ENCODE results near the gene EDC3.
"Not testable (repeated sequence)": the region's sequence is repeated elsewhere in the genome, so short reads cannot be mapped to it uniquely, and the experiment has no call there.

EDC3 gene

GRCh38 chr15:74604983-74605794 is 90.6 kb downstream of the EDC3 start:
- no peak for DNase-seq

- DNase-seq: no peak
Observed at GRCh38 chr15:74603789-74604705, 91.8 kb downstream of the EDC3 start.

- DNase-seq: no peak
Observed at GRCh38 chr15:74603026-74603788, 92.6 kb downstream of the EDC3 start.

- no peak for DNase-seq
Observed at GRCh38 chr15:74599156-74599555, 96.7 kb downstream of the EDC3 start.

- DNase-seq: no peak
Observed at GRCh38 chr15:74598126-74598842, 97.5 kb downstream of the EDC3 start.

- DNase-seq: not testable (repeated sequence)
Observed at GRCh38 chr15:74597146-74597705, 98.6 kb downstream of the EDC3 start.

GRCh38 chr15:74596736-74597135 is 99.1 kb downstream of the EDC3 start:
- not testable (repeated sequence) for DNase-seq

- DNase-seq: no peak
Observed at GRCh38 chr15:74595271-74595670, 100.6 kb downstream of the EDC3 start.

GRCh38 chr15:74594455-74594854 is 101.4 kb downstream of the EDC3 start:
- DNase-seq: no peak

- DNase-seq: no peak
Observed at GRCh38 chr15:74593122-74593521, 102.7 kb downstream of the EDC3 start.

GRCh38 chr15:74592222-74592621 is 103.6 kb downstream of the EDC3 start:
- DNase-seq: no peak

- no peak for DNase-seq
Observed at GRCh38 chr15:74589826-74590225, 106.0 kb downstream of the EDC3 start.

- no peak for DNase-seq
Observed at GRCh38 chr15:74585857-74586256, 110.0 kb downstream of the EDC3 start.

GRCh38 chr15:74585191-74585590 is 110.6 kb downstream of the EDC3 start:
- DNase-seq: no peak

- no peak for DNase-seq
Observed at GRCh38 chr15:74584779-74585178, 111.0 kb downstream of the EDC3 start.

- no peak for DNase-seq
Observed at GRCh38 chr15:74584204-74584603, 111.6 kb downstream of the EDC3 start.
